ENCODE results near the gene SPDYE4.

Gene SPDYE4

GRCh38 chr17:8713878-8714277 lies 44.5 kb downstream of the SPDYE4 start:
- TF ChIP-seq CTCF (conservative IDR thresholded peaks at IDR 0.05; ENCODE audit: low read depth, low read length), result no peak
- H3K4me3 ChIP-seq (ENCODE audit: low read depth, low read length), result no peak overlapping the region
- DNase-seq (ENCODE audit: low read depth), result no peak

GRCh38 chr17:8713315-8713714 lies 45.0 kb downstream of the SPDYE4 start:
- no peak for DNase-seq (ENCODE audit: low read depth)
- TF ChIP-seq CTCF (conservative IDR thresholded peaks at IDR 0.05; ENCODE audit: low read depth, low read length), result no peak
- H3K4me3 ChIP-seq (ENCODE audit: low read depth, low read length), result no peak overlapping the region

DNA sequence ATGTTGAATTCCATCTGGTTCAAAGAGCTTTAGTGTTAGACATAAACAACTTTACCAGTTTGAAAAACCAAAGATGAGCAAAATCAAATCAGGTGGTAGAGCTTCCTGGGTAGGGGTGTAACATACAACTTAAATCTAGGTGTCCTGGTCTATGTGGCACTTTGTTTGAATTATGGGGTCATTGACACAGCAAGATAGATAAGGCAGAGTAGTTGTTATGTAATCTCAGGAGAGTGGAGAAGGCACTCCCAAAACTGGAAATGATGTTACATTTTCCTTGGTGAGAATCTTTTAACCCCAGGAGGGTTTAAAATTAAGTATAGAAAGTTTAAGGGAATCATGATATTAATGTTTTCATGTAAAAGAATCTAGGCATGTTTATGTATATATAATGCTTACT lies 45.6 kb downstream of the SPDYE4 start:
- H3K4me3 ChIP-seq (ENCODE audit: low read depth, low read length), result no peak overlapping the region
- no peak for TF ChIP-seq CTCF (conservative IDR thresholded peaks at IDR 0.05; ENCODE audit: low read depth, low read length)
- DNase-seq (ENCODE audit: low read depth), result no peak

- no peak overlapping the region for H3K4me3 ChIP-seq (ENCODE audit: low read depth, low read length)
- no peak for TF ChIP-seq CTCF (conservative IDR thresholded peaks at IDR 0.05; ENCODE audit: low read depth, low read length)
- DNase-seq (ENCODE audit: low read depth), result no peak
Observed at GRCh38 chr17:8711291-8711690, 47.1 kb downstream of the SPDYE4 start.

GRCh38 chr17:8710813-8711212 lies 47.5 kb downstream of the SPDYE4 start:
- no peak overlapping the region for H3K4me3 ChIP-seq (ENCODE audit: low read depth, low read length)
- no peak for TF ChIP-seq CTCF (conservative IDR thresholded peaks at IDR 0.05; ENCODE audit: low read depth, low read length)
- DNase-seq (ENCODE audit: low read depth), result no peak

GRCh38 chr17:8709006-8709405 lies 49.3 kb downstream of the SPDYE4 start:
- no peak for DNase-seq (ENCODE audit: low read depth)
- H3K4me3 ChIP-seq (ENCODE audit: low read depth, low read length), result no peak overlapping the region
- TF ChIP-seq CTCF (conservative IDR thresholded peaks at IDR 0.05; ENCODE audit: low read depth, low read length), result no peak

DNA sequence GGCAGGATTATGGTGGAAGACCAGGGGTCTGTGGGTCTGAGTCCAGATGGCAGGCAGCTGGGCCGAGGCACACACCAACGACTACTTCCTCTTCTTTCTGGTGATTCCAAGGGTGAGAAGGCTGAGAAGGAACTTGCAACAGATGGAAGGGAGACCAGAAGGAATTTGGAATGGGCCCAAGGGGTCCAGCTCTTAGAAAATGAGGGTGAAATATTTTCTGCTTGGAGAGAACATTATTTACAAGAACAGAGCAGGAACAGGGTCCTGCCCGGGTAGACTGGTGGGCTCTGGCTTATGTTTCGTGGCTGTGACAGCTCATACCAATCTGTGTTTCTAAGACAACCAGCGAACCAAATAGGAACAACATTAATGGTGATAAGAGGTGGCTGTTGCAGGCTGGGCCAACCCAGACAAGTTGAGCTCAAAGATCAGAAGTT lies 50.3 kb downstream of the SPDYE4 start:
- TF ChIP-seq CTCF (conservative IDR thresholded peaks at IDR 0.05; ENCODE audit: low read depth, low read length), result no peak
- DNase-seq (ENCODE audit: low read depth), result no peak
- no peak overlapping the region for H3K4me3 ChIP-seq (ENCODE audit: low read depth, low read length)

Measured in choroid plexus epithelial cell (primary cell).